GM12801 (cell line): Measurements from ENCODE around the gene AVPR2.

ENCODE experiments used
- TF ChIP-seq, protein P1 (sequence below): IDR thresholded peaks from one replicate; pipeline ENCODE4 v1.5.1; 2011; ENCODE audit warnings: control low read depth; ENCODE audit not compliant: insufficient read length; ENCODE audit errors: extremely low read depth

AVPR2 gene

DNA sequence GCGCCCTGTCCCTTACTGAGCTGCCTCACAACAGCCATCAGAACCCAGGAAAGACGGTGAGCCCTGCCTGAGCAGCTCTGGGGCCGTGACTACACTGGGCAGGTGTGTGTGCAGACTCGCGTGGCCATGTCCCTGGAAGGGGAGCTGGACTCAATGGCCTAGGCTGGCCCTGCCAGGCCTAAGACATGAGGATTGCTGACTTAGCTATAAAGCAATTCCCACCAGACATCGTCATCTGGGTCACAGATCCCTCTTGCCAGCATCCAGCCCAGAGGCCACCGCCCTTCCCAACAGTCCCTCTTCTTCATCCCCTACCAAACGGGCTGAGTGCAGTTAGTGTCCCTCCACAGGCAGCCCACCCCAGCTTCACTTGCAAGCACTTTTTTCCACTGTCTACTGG is 26.7 kb downstream of the AVPR2 start:
- TF ChIP-seq, protein P1, sequence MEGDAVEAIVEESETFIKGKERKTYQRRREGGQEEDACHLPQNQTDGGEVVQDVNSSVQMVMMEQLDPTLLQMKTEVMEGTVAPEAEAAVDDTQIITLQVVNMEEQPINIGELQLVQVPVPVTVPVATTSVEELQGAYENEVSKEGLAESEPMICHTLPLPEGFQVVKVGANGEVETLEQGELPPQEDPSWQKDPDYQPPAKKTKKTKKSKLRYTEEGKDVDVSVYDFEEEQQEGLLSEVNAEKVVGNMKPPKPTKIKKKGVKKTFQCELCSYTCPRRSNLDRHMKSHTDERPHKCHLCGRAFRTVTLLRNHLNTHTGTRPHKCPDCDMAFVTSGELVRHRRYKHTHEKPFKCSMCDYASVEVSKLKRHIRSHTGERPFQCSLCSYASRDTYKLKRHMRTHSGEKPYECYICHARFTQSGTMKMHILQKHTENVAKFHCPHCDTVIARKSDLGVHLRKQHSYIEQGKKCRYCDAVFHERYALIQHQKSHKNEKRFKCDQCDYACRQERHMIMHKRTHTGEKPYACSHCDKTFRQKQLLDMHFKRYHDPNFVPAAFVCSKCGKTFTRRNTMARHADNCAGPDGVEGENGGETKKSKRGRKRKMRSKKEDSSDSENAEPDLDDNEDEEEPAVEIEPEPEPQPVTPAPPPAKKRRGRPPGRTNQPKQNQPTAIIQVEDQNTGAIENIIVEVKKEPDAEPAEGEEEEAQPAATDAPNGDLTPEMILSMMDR = no peak

DNA sequence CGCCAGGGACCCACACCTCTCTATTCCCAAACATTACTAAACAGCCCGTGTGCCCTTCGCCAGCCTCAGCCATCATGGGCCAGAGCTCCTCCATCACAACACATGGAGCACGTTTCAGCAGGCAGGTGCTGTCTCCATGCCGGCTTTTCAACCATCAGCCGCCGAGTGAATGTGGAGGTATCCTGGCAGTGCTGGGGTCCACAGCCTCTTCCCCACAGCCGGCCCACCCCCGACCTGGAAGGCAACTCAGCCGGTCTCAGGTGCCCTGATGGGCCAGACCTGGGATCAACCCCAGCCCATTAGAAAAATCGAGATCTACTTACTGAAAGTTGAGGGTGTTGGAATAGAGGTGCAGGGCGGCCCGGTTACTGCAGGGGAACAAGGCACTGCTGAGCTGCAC is 27.3 kb downstream of the AVPR2 start:
- TF ChIP-seq, protein P1 = no peak

DNA sequence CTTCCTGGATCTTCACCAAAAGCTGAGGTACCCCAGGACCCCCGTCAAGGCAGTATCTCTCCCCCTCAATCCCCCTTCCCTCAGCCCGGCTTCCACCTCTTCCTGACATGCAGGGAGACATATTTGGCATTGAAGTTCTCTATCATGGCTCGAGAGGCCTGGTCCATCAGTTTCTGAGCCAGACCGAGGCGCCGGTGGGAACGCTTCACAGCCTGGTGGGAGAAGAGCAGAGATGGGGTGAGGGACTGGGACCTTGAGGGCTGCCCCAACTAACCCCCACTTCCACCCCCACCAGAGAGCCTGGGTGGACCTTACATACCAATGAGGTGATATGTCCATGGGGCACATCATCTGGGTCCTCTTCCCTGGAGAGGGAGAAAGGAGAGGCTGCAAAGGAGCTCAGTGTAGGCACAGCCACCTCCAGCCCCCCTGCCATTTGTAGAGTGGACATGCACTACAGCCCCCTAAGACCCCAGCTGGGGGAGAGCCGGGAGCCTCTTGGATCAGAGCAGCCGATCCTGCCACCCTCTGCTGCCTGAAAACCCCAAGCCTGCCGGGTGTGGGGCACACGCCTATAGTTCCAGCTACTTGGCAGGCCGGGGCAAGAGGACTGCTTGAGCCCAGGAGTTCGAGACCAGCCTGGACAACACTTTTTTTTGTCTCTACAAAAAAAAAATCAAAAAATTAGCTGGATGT is 27.9 kb downstream of the AVPR2 start:
- TF ChIP-seq, protein P1 = no peak

DNA sequence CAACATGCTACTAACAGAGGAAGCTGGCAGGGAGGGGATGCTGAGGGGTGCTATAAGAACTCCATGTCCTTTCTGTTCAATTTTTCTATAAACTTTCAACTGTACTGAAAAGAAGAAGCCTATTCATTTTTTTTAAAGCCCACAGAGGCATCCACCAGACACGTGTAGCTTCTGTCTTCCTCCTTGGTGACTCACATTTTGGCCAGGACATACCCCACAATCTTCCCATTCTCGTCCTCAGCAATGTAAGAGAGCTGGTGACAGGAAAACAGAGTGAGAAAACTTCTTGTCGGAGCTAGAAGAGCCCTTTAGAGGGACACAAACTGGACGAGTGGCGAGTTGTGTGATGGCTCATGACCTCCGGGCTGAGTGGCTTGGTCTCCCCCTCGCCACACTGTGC is 29.3 kb downstream of the AVPR2 start:
- TF ChIP-seq, protein P1 = no peak

DNA sequence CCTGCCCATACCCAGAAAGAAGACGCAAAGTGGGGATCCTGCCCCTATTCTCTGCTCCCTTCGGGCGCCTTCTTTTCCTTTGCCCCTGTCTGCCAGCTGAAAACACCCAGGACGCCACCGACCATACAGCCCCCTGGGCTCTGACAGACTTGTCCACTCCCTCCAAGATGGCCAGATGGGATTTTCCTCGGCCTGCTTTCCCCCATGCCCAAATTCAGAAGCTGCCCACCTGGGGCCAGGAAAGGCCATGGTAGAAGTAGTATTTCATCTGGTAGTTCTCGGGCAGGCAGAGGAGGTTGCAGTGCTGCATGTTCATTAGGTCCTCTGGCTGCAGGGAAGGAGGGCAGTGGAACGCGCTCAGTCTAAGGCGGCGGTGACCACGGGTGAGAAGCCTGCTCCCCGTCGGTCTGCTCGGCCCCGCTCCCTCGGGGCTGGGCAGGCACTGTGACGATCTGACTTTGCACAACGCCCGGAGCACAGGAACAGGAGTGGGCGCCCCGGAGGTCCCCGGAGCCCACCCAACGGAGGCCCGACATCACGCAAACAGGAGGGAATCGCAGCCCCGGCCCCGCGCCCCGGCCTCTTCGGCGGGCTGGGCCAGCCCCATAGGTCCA is 29.8 kb downstream of the AVPR2 start:
- TF ChIP-seq, protein P1 = no peak

DNA sequence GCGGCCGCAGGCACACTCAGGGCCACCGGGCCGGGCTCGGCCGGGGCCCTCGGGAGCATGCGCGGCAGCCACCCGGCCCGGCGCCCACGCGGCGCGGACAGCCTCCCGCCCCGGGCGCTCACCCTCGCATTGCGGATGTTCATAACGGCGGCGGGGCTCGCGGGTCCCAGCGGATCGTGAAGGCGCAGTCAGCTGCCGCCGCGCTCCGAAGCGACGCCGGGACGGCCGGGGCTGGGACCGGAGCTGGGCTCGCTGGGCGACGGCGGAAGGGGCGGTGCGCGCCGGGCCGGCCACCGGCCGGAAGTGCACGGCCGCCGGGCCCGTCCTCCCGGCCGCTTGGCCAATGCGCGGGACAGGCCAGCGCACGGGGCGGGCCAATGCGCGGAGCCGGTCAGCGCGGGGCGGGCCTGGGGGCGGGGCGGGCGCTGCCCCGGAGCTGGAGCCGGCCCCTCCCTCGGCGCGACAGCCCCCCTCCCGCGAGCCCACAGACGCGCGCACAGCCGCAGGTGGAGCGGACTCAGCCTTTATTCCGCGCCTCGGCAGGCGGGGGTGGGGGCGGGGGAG is 30.4 kb downstream of the AVPR2 start, which contains the start of gene NAA10:
NAA10 (minus strand) TSS at position 276 of the 564 bp plus-strand sequence; CDS start at position 143, 133 bp downstream.
- TF ChIP-seq, protein P1 = no peak

DNA sequence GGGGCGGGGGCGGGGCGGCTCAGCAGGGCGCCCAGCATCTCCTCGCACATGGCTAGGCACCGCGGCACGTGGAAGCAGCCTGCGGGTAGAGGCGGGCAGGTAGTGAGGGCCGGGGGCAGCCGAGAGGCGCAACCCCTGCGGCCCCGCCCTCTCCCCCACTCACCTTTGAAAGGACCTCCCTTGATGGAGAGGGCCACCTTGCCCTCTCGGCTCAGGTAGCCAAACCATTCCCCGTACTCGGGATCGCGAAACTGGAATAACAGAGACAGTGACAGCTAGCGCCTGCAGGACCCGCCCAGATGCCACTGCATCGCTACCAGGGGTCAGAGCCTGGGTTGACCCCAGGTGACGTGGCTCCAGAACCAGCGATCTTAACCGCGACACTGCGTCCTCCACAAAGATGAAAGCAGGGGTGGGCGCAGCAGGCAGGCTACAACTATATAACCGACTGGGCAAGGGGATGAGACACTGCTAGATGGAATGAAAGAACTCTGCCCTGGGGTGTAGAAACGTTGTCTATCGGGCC is 30.9 kb downstream of the AVPR2 start:
- TF ChIP-seq, protein P1 = no peak
